Endothelial cell of umbilical vein (primary cell): ENCODE data around the gene PBXIP1. TPM values are rescaled to one million over a fixed set of nuclear protein-coding genes. Genes with fewer than 3 reads are reported as not detected.

ENCODE experiments used
- BruUV-seq: library from RNA; stranded (reverse); fragments of 400-500 nt; replicated peaks from 2 replicates; lab custom pipeline; 2021; lab: Mats Ljungman, UMichigan
- CTCF ChIA-PET: fragments of 300-600, 350-600 bp; sonication (Branson Sonifier 250); formaldehyde crosslinking; loops from one replicate; lab custom pipeline; 2021; ENCODE audit warnings: antibody characterized with exemption, inconsistent platforms; lab: Charles Lee
- POLR2A ChIA-PET: fragments of 300-600, 350-600 bp; sonication (Branson Sonifier 250); formaldehyde crosslinking; loops from one replicate; lab custom pipeline; 2021; ENCODE audit warnings: antibody characterized with exemption, inconsistent platforms; lab: Charles Lee
- DNase-seq: peaks from one replicate; pipeline ENCODE4 v3.0.0-alpha.2; 2011; ENCODE audit warnings: low read depth, low spot score
- FAIRE-seq: peaks from 2 replicates; lab custom pipeline; 2011; peaks lifted over from hg19 to GRCh38; lab: Jason Lieb, UNC
- H2AFZ ChIP-seq: 2 replicates; pipeline ENCODE4 v1.6.0; 2012; ENCODE audit warnings: low read depth, low read length, control low read depth, inconsistent platforms
- H3K27ac ChIP-seq: 2 replicates; pipeline ENCODE4 v1.5.1; 2011; ENCODE audit warnings: low read depth, mild to moderate bottlenecking, control low read depth, low read length, moderate library complexity; ENCODE audit not compliant: insufficient read depth
- H3K27me3 ChIP-seq, 2 experiments: 2 replicates each; pipeline versions ENCODE4 v1.6.0 to v1.6.1; 2011; ENCODE audit warnings: low read length in 2 of 2, mixed read lengths in 1 of 2; ENCODE audit not compliant: control insufficient read depth in 2 of 2, insufficient read depth in 2 of 2
- H3K36me3 ChIP-seq, 2 experiments: 2 replicates in 1 of 2; 3 replicates in 1 of 2; pipeline ENCODE4 v1.5.1; 2011; ENCODE audit warnings: low read length in 2 of 2, mild to moderate bottlenecking in 1 of 2, moderate library complexity in 1 of 2; ENCODE audit not compliant: control insufficient read depth in 2 of 2, insufficient read depth in 2 of 2; ENCODE audit errors: extremely low read depth in 1 of 2
- H3K4me1 ChIP-seq: 3 replicates; pipeline ENCODE4 v1.5.1; 2011; ENCODE audit warnings: mild to moderate bottlenecking, low read length; ENCODE audit not compliant: control insufficient read depth, insufficient read depth; ENCODE audit errors: extremely low read depth
- H3K4me2 ChIP-seq: 2 replicates; pipeline ENCODE4 v1.6.1; 2011; ENCODE audit warnings: low read length, control low read depth, mixed read lengths; ENCODE audit not compliant: insufficient read depth
- H3K4me3 ChIP-seq, 3 experiments: fragments of 200-600 bp in 1 of 3; sonication (generic), shearing (Covaris generic) in 1 of 3; replicated peaks in 1 of 3; 2 replicates each; pipeline ENCODE4 v1.5.1; 2011 to 2016; ENCODE audit warnings: control low read depth in 3 of 3, low read length in 3 of 3, mild to moderate bottlenecking in 2 of 3, inconsistent platforms in 1 of 3, low read depth in 1 of 3, moderate library complexity in 1 of 3; ENCODE audit not compliant: insufficient read depth in 1 of 3
- H3K79me2 ChIP-seq: 2 replicates; pipeline ENCODE4 v1.6.0; 2012; ENCODE audit warnings: low read length, inconsistent platforms; ENCODE audit not compliant: control insufficient read depth, insufficient read depth
- H3K9ac ChIP-seq: replicated peaks from 2 replicates; pipeline ENCODE3; 2011; ENCODE audit warnings: low read length, control low read depth; ENCODE audit not compliant: insufficient read depth; ENCODE audit errors: extremely low read depth
- H3K9me1 ChIP-seq: replicated peaks from 3 replicates; pipeline ENCODE4 v1.6.0; 2011; ENCODE audit warnings: mild to moderate bottlenecking, low read length; ENCODE audit not compliant: control insufficient read depth, insufficient read depth; ENCODE audit errors: extremely low read depth
- H3K9me3 ChIP-seq: replicated peaks from 2 replicates; pipeline ENCODE4 v1.5.1; 2012; ENCODE audit warnings: low read length, inconsistent platforms; ENCODE audit not compliant: control insufficient read depth, insufficient read depth
- H4K20me1 ChIP-seq: replicated peaks from 2 replicates; pipeline ENCODE3; 2011; ENCODE audit warnings: mild to moderate bottlenecking, low read length; ENCODE audit not compliant: control insufficient read depth, insufficient read depth; ENCODE audit errors: extremely low read depth
- EZH2 ChIP-seq: IDR thresholded peaks from 2 replicates; pipeline ENCODE4 v1.6.1; 2012; ENCODE audit warnings: borderline replicate concordance, low read depth, mild to moderate bottlenecking, moderate library complexity, low read length, inconsistent platforms; ENCODE audit not compliant: severe bottlenecking
- FOS ChIP-seq: IDR thresholded peaks from 2 replicates; pipeline ENCODE4 v1.6.1; 2011; ENCODE audit warnings: mild to moderate bottlenecking, low read length, moderate library complexity, borderline replicate concordance; ENCODE audit not compliant: insufficient read depth
- JUN ChIP-seq: IDR thresholded peaks from 2 replicates; pipeline ENCODE4 v1.6.1; 2011; ENCODE audit warnings: borderline replicate concordance, low read depth; ENCODE audit not compliant: insufficient read length, insufficient read depth
- MYC ChIP-seq: IDR thresholded peaks from one replicate; pipeline ENCODE4 v1.6.1; 2011; ENCODE audit warnings: mild to moderate bottlenecking, low read depth, low read length
- POLR2A ChIP-seq: IDR thresholded peaks from 2 replicates; pipeline ENCODE4 v1.6.1; 2012; ENCODE audit warnings: low read depth, mild to moderate bottlenecking, control low read depth, low read length
- POLR2AphosphoS5 ChIP-seq: IDR thresholded peaks from 2 replicates; pipeline ENCODE4 v1.6.1; 2012; ENCODE audit warnings: low read depth, mild to moderate bottlenecking, control low read depth, low read length, moderate library complexity; ENCODE audit not compliant: insufficient read depth
- dilution Hi-C: fragments of 300-500 bp; cut with MboI; formaldehyde crosslinking; loops from one replicate; pipeline ENCODE4 v1.15.0; 2019; ENCODE audit warnings: low sequenced_read_pairs; ENCODE audit not compliant: extremely low pct_ligation_motif_present
- intact Hi-C: fragments of 100-400 bp; cut with micrococcal nuclease; formaldehyde crosslinking; loops from one replicate; pipeline ENCODE4 v1.10.0; 2022
- polyA plus RNA-seq, 4 experiments: library from polyadenylated mRNA; depleted of rRNA in 3 of 4; stranded (reverse) in 3 of 4; unstranded in 1 of 4; fragments of >200 nt; gene quantifications; 2 replicates each; pipeline versions ENCODE4 v1.2.1 to v1.2.3, GENCODE V29; 2011 to 2012; ENCODE audit warnings: missing spikeins in 1 of 4
- total RNA-seq: library from RNA; stranded (reverse); gene quantifications from 2 replicates; pipeline ENCODE4 v1.2.3, GENCODE V29; 2021

PBXIP1 gene
- total and polyA plus RNA-seq, 2 donors (not counting 3 experiments of a cell fraction or from before 2014, with no cell fraction given), result 49.4 to 54.7 TPM

GRCh38 chr1:154971341-154971998 is 15.6 kb upstream of the PBXIP1 start:
- ChIA-PET POLR2A (interaction anchor here (1.0 to 2.7 kb wide), 5 partner anchors 11 to 46 kb away, joined by 3 to 24 read pairs (median 4); partner anchors contain the start of genes PBXIP1 and PYGO2), CTCF (interaction anchor here (0.8 to 8.5 kb wide), 15 partner anchors 10 to 120 kb away, joined by 3 to 81 read pairs (median 5); partner anchors contain the start of genes ADAM15, LENEP, PBXIP1 and PMVK)
- BruUV-seq, result no TSS peak
- Histone ChIP-seq H3K4me2 (peak overlapping the region; percentile 80), H3K9me1 (no peaks in the 10 kb centered on the region), H3K4me1 (peaks cover 60% of the 10 kb centered on the region), H3K79me2 (peaks cover 57% of the 10 kb centered on the region), H3K27me3 (no peaks in the 10 kb centered on the region), H3K9me3 (no peaks in the 10 kb centered on the region), H3K4me3 (peak overlapping the region in 1 of 3 experiments; percentile 33), H3K27ac (peak overlapping the region; percentile 99), H4K20me1 (no peaks in the 10 kb centered on the region), H3K9ac (peak overlapping the region; percentile 92), H2AFZ (no peak overlapping the region), H3K36me3 (peaks cover 2 to 7% of the 10 kb centered on the region in 2 experiments)
- dilution Hi-C loops, result no loop called here
- TF ChIP-seq MYC (no peak), JUN (no peak), POLR2AphosphoS5 (no peak), POLR2A (peak; percentile 65), EZH2 (no peak), FOS (no peak)
- FAIRE-seq, result no peak
- intact Hi-C loops, result loop anchor here (5.0 to 10.0 kb wide), 2 partner anchors 156 to 487 kb away; partner anchors contain the start of gene EFNA1
- no peak for DNase-seq
